ENCODE results near the gene CNR2. TPM values are rescaled to one million over a fixed set of nuclear protein-coding genes. Genes with fewer than 3 reads are reported as not detected.

The CNR2 gene
- polyA plus RNA-seq, 3 donors, result 0.03 to 0.12 (median 0.11) TPM

DNA sequence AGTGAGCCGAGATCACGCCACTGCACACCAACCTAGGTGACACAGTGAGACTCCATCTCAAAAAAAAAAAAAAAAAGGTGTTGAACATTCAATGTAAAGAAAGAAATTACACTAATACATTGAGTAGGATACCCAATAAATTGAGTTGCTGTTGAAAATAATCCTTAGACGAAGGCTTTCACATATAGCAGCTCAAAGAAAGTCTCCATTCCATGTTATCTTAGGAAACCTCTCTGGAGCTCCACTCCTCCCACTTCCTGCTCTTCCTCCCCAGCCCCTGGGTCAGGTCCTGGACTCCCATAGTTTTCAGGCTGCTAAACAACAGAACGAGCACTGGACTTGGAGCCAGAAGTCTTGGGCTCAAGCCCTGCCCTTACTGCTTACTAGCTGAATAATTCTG lies 15.6 kb upstream of the CNR2 start:
- H3K4me1 Mint-ChIP-seq, result peaks cover 18% of the 10 kb centered on the region
- Histone ChIP-seq H3K9me3 (replicated peaks in 1 of 2; ENCODE audit: control insufficient read depth in 1 of 2, insufficient read depth in 1 of 2, low read length in 2 of 2) (no peaks in the 10 kb centered on the region), H3K27me3 (ENCODE audit: control insufficient read depth in 2 of 2, insufficient read depth in 2 of 2, low read length in 2 of 2) (no peaks in the 10 kb centered on the region), H4K20me1 (ENCODE audit: insufficient read depth, low read length) (no peaks in the 10 kb centered on the region), H3K9ac (ENCODE audit: insufficient read depth, low read length, poor library complexity, severe bottlenecking) (no peak overlapping the region), H3K4me3 (replicated peaks in 1 of 3; ENCODE audit: low read depth in 2 of 3, low read length in 3 of 3) (no peak overlapping the region), H3K4me2 (replicated peaks; ENCODE audit: extremely low read depth, low read length, poor library complexity, severe bottlenecking) (no peak overlapping the region), H2AFZ (ENCODE audit: insufficient read depth, low read depth, low read length, poor library complexity, severe bottlenecking) (no peak overlapping the region), H3K27ac (ENCODE audit: low read depth in 1 of 2, low read length in 2 of 2) (no peak overlapping the region), H3K36me3 (replicated peaks in 1 of 2; ENCODE audit: control insufficient read depth in 1 of 2, insufficient read depth in 2 of 2, low read length in 2 of 2) (no peaks in the 10 kb centered on the region), H3K79me2 (ENCODE audit: insufficient read depth, low read length) (no peaks in the 10 kb centered on the region), H3K4me1 (ENCODE audit: control insufficient read depth in 1 of 2, insufficient read depth in 2 of 2, low read length in 2 of 2) (peaks cover 15 to 16% of the 10 kb centered on the region in 2 donors)
- H3K4me3 Mint-ChIP-seq, result no peak overlapping the region
- 100% methylated on average over 1 of the region's 4 CpGs for WGBS (ENCODE audit: insufficient coverage)
- intact Hi-C loops (cut with micrococcal nuclease), result no loop called here
- peaks cover 0 to 3% (median 2%) of the 10 kb centered on the region in 3 donors for H3K27me3 Mint-ChIP-seq (ENCODE audit: low read depth in 3 of 3)
- DNase-seq, result no peak
- TF ChIP-seq, protein P1, sequence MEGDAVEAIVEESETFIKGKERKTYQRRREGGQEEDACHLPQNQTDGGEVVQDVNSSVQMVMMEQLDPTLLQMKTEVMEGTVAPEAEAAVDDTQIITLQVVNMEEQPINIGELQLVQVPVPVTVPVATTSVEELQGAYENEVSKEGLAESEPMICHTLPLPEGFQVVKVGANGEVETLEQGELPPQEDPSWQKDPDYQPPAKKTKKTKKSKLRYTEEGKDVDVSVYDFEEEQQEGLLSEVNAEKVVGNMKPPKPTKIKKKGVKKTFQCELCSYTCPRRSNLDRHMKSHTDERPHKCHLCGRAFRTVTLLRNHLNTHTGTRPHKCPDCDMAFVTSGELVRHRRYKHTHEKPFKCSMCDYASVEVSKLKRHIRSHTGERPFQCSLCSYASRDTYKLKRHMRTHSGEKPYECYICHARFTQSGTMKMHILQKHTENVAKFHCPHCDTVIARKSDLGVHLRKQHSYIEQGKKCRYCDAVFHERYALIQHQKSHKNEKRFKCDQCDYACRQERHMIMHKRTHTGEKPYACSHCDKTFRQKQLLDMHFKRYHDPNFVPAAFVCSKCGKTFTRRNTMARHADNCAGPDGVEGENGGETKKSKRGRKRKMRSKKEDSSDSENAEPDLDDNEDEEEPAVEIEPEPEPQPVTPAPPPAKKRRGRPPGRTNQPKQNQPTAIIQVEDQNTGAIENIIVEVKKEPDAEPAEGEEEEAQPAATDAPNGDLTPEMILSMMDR (IDR thresholded peaks at IDR 0.05), result no peak
- H3K9me3 Mint-ChIP-seq, result peaks cover 0 to 1% (median 0%) of the 10 kb centered on the region in 7 donors
- no peak overlapping the region for H3K27ac Mint-ChIP-seq
- no peaks in the 10 kb centered on the region for H3K36me3 Mint-ChIP-seq

DNA sequence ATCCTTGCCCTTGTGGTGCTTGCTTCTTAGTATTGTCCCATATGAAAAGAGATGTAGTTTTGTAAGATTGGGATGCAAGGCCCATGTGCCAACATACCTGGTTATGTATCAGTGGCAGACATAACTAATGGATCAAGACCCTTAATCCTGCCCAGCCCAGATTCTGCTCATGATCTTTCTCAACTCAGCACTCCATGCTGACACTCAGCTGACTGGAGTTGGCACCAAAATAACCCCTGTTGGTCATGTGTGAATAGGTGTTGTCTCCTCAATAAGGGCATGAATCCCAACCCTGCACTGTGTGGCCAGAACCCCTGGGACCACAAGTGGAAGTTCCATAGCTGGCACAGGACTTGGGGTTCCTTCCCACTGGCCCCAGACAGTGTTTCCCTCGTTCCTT lies 13.9 kb upstream of the CNR2 start:
- H3K4me1 ChIP-seq (ENCODE audit: control insufficient read depth in 1 of 2, insufficient read depth in 2 of 2, low read length in 2 of 2), result peaks cover 15 to 16% of the 10 kb centered on the region in 2 donors
- no peaks in the 10 kb centered on the region for H3K36me3 ChIP-seq (replicated peaks in 1 of 2; ENCODE audit: control insufficient read depth in 1 of 2, insufficient read depth in 2 of 2, low read length in 2 of 2)
- DNase-seq, result no peak
- H3K9ac ChIP-seq (ENCODE audit: insufficient read depth, low read length, poor library complexity, severe bottlenecking), result no peak overlapping the region
- H3K9me3 ChIP-seq (replicated peaks in 1 of 2; ENCODE audit: control insufficient read depth in 1 of 2, insufficient read depth in 1 of 2, low read length in 2 of 2), result no peaks in the 10 kb centered on the region
- H3K4me2 ChIP-seq (replicated peaks; ENCODE audit: extremely low read depth, low read length, poor library complexity, severe bottlenecking), result no peak overlapping the region
- Mint-ChIP-seq H3K27ac (no peak overlapping the region), H3K36me3 (no peaks in the 10 kb centered on the region), H3K4me1 (peaks cover 14% of the 10 kb centered on the region), H3K27me3 (ENCODE audit: low read depth in 3 of 3) (peaks cover 0 to 2% (median 1%) of the 10 kb centered on the region in 3 donors), H3K4me3 (no peak overlapping the region), H3K9me3 (peaks cover 0 to 1% (median 0%) of the 10 kb centered on the region in 7 donors)
- TF ChIP-seq, protein P1 (IDR thresholded peaks at IDR 0.05), result no peak
- H3K27me3 ChIP-seq (ENCODE audit: control insufficient read depth in 2 of 2, insufficient read depth in 2 of 2, low read length in 2 of 2), result no peaks in the 10 kb centered on the region
- no peaks in the 10 kb centered on the region for H4K20me1 ChIP-seq (ENCODE audit: insufficient read depth, low read length)
- intact Hi-C loops (cut with micrococcal nuclease), result no loop called here
- no peaks in the 10 kb centered on the region for H3K79me2 ChIP-seq (ENCODE audit: insufficient read depth, low read length)
- H3K27ac ChIP-seq (ENCODE audit: low read depth in 1 of 2, low read length in 2 of 2), result no peak overlapping the region
- no peak overlapping the region for H3K4me3 ChIP-seq (replicated peaks in 1 of 3; ENCODE audit: low read depth in 2 of 3, low read length in 3 of 3)
- H2AFZ ChIP-seq (ENCODE audit: insufficient read depth, low read depth, low read length, poor library complexity, severe bottlenecking), result no peak overlapping the region
- WGBS (ENCODE audit: insufficient coverage), result no CpG with 5 or more reads among the region's 1 CpG
